Urinary bladder (tissue), 4 donors: Measurements from ENCODE around the gene CDK1. TPM values are rescaled to one million over a fixed set of nuclear protein-coding genes. Genes with fewer than 3 reads are reported as not detected.

Experiments used
- DNase-seq: peaks from one replicate; pipeline ENCODE4 v3.0.0-alpha.2; 2015; ENCODE audit errors: extremely low spot score
- H3K27ac ChIP-seq: one replicate; pipeline ENCODE4 v1.5.1; 2013; ENCODE audit warnings: low read depth, mild to moderate bottlenecking, moderate library complexity
- H3K36me3 ChIP-seq: one replicate; pipeline ENCODE4 v1.6.1; 2013; ENCODE audit warnings: mild to moderate bottlenecking, moderate library complexity; ENCODE audit not compliant: insufficient read depth
- H3K4me1 ChIP-seq: one replicate; pipeline ENCODE4 v1.6.1; 2013; ENCODE audit warnings: mild to moderate bottlenecking, moderate library complexity; ENCODE audit not compliant: insufficient read depth
- H3K4me3 ChIP-seq: one replicate; pipeline ENCODE4 v1.5.1; 2013; ENCODE audit warnings: low read depth, low read length
- WGBS: extraction: QIAGEN DNeasy Blood & Tissue Kit; methylation state at CpG from one replicate; pipeline ENCODE4 v1.1.7; 2013; 5-methylcytosine and 5-hydroxymethylcytosine counted together
- polyA plus RNA-seq: library from polyadenylated mRNA; stranded (reverse); fragments of 200-250 nt; gene quantifications from one replicate; pipeline ENCODE4 v1.2.3, GENCODE V29; 2013
- total RNA-seq: library from RNA; depleted of rRNA; stranded (reverse); fragments of >200 nt; gene quantifications from one replicate; pipeline ENCODE4 v1.2.3, GENCODE V29; 2014
- donor health status: healthy with polysubstance abuse.
- donor health status: healthy.

The CDK1 gene
- total and polyA plus RNA-seq, 2 donors, result 1.9 to 66.8 TPM

DNA sequence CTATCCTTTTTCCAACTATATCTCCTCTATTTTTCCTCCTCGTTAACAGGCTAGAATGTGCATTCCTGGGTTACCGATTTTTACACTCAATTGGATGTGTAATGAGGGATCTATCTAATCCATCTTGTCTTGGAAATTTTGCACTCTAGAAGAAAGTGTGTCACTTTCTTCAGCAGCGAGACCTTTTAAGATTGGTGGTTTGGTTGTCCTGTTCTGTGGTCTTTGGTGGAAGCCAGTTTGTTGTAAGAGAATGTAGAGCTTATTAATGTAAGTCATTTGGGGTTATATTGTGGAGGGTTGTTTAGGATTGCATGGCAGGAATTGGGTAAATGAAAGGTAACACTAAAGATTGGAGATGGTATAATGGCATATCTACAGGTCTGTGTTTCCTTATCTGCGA lies 16.7 kb downstream of the CDK1 start:
- no peak for DNase-seq
- Histone ChIP-seq H3K4me3 (no peak overlapping the region), H3K27ac (no peak overlapping the region), H3K4me1 (no peaks in the 10 kb centered on the region), H3K36me3 (no peaks in the 10 kb centered on the region)
- WGBS, result 96% methylated on average over 4 of the region's 4 CpGs

DNA sequence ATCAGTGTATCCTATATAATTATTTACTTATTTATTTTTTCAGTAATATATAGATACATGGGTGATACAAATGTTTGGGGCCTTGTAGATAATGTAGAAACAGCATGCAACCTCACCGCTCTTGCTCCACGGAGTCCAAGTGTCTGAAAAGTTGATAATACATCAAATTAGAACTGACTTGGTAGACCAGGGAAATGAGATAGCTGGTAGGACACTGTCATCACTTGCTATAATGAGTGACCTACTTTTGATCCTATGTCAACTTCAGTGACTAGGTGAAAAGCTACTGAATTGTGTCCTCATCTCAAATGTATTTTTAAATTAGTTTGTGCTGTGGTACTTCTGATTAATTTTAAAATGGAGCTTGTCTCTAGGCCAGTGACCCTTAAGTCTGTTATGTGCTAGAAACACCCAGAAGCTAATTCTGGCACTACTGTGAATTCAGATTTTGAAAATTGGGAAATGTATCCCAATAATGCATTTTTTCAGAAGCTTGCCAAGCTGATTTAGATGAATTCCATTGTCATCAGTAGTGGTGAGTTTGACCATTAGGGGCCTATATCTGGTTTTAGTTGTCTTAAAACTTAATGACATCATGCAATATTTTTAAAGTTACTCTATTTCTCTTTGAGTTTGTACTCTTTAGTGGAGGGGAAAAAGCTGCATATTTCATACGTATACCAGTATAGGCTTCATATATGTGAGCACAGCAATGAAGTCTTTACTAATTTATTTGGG lies 17.4 kb downstream of the CDK1 start:
- 99% methylated on average over 3 of the region's 3 CpGs for WGBS
- Histone ChIP-seq H3K4me1 (no peaks in the 10 kb centered on the region), H3K36me3 (no peaks in the 10 kb centered on the region), H3K27ac (no peak overlapping the region), H3K4me3 (no peak overlapping the region)
- no peak for DNase-seq

- H3K27ac ChIP-seq, result no peak overlapping the region
- DNase-seq, result no peak
- H3K4me1 ChIP-seq, result no peaks in the 10 kb centered on the region
- no peaks in the 10 kb centered on the region for H3K36me3 ChIP-seq
- WGBS, result 98% methylated on average over 1 of the region's 1 CpG
- no peak overlapping the region for H3K4me3 ChIP-seq
Observed at GRCh38 chr10:60796481-60796880, 18.2 kb downstream of the CDK1 start.

- no peak overlapping the region for H3K4me3 ChIP-seq
- no peak overlapping the region for H3K27ac ChIP-seq
- no peak for DNase-seq
- no peaks in the 10 kb centered on the region for H3K36me3 ChIP-seq
- no peaks in the 10 kb centered on the region for H3K4me1 ChIP-seq
- WGBS, result 66% methylated on average over 6 of the region's 6 CpGs
Observed at GRCh38 chr10:60797200-60797599, 18.9 kb downstream of the CDK1 start.

GRCh38 chr10:60798031-60798430 lies 19.8 kb downstream of the CDK1 start:
- no peak for DNase-seq
- 96% methylated on average over 3 of the region's 3 CpGs for WGBS

GRCh38 chr10:60798870-60799269 lies 20.6 kb downstream of the CDK1 start:
- H3K36me3 ChIP-seq, result no peaks in the 10 kb centered on the region
- DNase-seq, result no peak
- no peak overlapping the region for H3K27ac ChIP-seq
- H3K4me1 ChIP-seq, result no peaks in the 10 kb centered on the region
- no peak overlapping the region for H3K4me3 ChIP-seq
- 74% methylated on average over 4 of the region's 4 CpGs for WGBS

More at GRCh38 chr10:60798031-60798430, 19.8 kb downstream of the CDK1 start:
- Histone ChIP-seq H3K4me3 (no peak overlapping the region), H3K36me3 (no peaks in the 10 kb centered on the region), H3K27ac (no peak overlapping the region), H3K4me1 (no peaks in the 10 kb centered on the region)

DNA sequence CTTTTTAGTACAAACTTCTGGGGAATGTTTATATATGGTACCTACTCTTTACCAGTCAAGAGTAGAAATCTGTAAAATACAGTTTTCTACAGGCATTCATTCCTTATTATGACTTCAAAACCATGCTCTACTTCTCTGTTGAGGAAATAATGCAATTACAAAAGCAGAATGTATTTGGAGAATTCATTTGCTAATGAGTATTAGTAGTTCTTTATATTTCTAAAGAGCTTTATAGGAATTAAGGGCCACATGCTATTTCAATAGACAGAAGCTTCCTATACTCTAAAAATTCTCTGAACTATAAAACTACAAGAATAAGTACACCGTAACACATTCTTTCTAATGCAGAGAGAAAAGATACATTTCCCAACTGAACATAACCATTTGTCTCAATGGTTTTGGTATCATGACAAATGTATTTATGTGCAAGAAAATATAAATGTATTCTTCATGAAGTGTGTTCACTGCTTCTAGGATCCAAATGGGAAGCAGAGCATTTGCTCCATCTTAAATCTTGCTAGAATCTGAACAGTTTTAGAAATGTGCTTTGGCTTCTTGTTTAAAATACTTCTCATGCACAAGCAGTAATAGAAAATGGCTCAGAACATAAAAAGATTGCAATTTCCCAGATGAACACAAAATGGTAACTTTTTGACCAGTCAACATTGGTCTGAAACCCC lies 21.8 kb downstream of the CDK1 start:
- Histone ChIP-seq H3K27ac (no peak overlapping the region), H3K4me1 (no peaks in the 10 kb centered on the region), H3K4me3 (no peak overlapping the region), H3K36me3 (no peaks in the 10 kb centered on the region)
- 99% methylated on average over 1 of the region's 1 CpG for WGBS
- no peak for DNase-seq

DNA sequence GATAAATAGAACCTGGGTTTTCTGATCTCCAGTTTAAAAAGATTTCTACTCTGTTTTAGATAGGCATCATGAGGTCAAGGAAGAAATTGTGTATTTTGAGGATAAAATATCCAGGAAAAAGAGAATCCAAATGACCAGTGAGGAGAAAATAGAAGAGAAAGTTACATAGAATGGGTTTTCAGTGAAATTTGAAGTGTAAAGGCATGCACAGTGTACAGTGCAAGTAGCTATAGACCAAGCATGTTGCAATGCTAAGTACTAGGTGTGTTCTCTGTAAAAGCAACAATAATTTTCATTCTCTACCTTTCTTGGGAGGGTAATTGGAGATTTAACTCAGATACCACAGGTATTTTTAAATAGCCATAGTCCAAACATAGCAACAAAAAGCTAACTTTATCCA lies 22.6 kb downstream of the CDK1 start:
- Histone ChIP-seq H3K36me3 (no peaks in the 10 kb centered on the region), H3K4me3 (no peak overlapping the region), H3K4me1 (no peaks in the 10 kb centered on the region), H3K27ac (no peak overlapping the region)
- DNase-seq, result no peak

DNA sequence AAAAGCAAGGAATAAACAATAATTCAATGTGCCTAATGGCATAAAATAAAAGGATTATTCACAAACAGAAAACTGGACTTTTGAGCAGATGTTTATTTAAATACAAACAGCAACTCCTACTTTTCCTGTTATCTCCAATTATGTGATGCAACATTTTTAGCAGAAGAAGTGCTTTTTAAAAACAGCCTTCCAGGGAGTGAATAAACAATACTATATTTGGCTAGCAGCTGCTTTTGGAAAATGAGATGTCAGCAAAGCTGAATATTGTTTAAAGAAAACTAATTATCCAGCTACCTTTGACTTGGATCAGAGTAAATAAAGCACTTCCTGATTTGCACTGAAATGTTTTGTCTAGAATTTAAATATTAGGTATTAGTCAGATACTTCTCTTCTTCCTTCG lies 23.2 kb downstream of the CDK1 start:
- H3K36me3 ChIP-seq, result no peaks in the 10 kb centered on the region
- WGBS, result 57% methylated on average over 1 of the region's 1 CpG
- H3K27ac ChIP-seq, result no peak overlapping the region
- DNase-seq, result no peak
- no peaks in the 10 kb centered on the region for H3K4me1 ChIP-seq
- no peak overlapping the region for H3K4me3 ChIP-seq

DNA sequence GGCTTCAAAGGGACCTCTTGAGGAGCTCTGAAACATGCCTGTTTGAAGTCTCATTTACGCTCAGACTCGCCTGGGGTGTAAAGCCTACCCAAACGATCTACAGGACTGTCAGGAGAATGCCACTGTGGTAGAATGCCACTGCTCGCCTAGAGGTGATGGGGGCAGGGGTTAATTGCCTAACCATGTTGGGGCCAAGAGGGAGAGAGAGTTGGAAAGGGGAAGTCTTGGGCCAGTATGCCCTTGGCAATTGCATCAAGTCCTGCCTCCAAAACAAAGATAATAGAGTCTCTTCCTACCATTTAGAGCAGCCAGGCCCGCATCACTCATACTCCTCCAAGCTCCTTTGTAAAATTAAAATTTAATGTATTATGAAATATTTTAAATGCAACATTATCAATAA lies 25.2 kb downstream of the CDK1 start:
- DNase-seq, result no peak
- 87% methylated on average over 5 of the region's 5 CpGs for WGBS
- H3K27ac ChIP-seq, result no peak overlapping the region
- no peaks in the 10 kb centered on the region for H3K4me1 ChIP-seq
- H3K36me3 ChIP-seq, result no peaks in the 10 kb centered on the region
- H3K4me3 ChIP-seq, result no peak overlapping the region

DNA sequence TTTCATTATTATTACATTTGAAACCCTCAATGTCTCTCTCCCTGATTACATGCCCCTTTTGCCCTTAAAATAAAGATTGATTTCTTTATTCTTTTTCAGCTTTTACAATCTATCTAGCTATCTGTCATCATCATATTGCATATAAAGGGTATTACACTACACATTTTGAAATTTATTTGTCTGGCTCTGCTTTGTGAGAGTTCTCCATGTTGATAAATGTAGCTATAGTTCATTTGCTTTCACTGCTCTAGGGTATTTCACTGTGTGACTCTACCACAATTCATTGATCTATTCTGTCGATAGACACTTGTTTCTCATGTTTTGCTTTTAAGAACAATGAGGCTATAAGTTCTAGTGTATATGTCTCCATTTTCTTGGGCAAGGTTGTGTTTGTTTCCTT lies 25.6 kb downstream of the CDK1 start:
- 96% methylated on average over 1 of the region's 1 CpG for WGBS
- DNase-seq, result no peak
- Histone ChIP-seq H3K4me3 (no peak overlapping the region), H3K4me1 (no peaks in the 10 kb centered on the region), H3K36me3 (no peaks in the 10 kb centered on the region), H3K27ac (no peak overlapping the region)

- 80% methylated on average over 4 of the region's 4 CpGs for WGBS
- Histone ChIP-seq H3K36me3 (no peaks in the 10 kb centered on the region), H3K4me3 (no peak overlapping the region), H3K4me1 (peaks cover 4% of the 10 kb centered on the region), H3K27ac (no peak overlapping the region)
- DNase-seq, result no peak
Observed at GRCh38 chr10:60806921-60807320, 28.6 kb downstream of the CDK1 start.

GRCh38 chr10:60807499-60807898 lies 29.2 kb downstream of the CDK1 start:
- Histone ChIP-seq H3K4me3 (no peak overlapping the region), H3K4me1 (peaks cover 4% of the 10 kb centered on the region), H3K27ac (no peak overlapping the region), H3K36me3 (no peaks in the 10 kb centered on the region)
- WGBS, result 73% methylated on average over 2 of the region's 2 CpGs
- no peak for DNase-seq

DNA sequence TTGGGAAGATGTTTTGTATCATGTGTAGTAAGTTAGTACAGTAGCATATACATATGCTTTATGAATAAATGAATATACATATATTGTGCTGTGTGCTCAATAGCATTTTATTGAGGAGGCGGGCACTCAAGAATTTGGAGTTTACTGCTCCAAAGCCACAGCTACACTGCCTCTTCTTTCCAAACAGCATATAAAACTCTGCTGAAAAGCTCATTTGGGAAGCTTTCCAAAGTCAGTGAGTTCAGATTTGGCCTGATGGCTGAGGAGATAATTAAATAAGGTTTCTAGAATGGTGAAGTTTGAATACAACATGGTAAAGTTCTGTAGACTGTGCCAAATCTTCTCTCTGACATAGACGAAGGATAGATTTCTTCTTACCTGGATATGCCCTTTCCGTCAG lies 29.8 kb downstream of the CDK1 start:
- Histone ChIP-seq H3K27ac (no peak overlapping the region), H3K4me1 (peaks cover 4% of the 10 kb centered on the region), H3K4me3 (no peak overlapping the region), H3K36me3 (no peaks in the 10 kb centered on the region)
- WGBS, result 35% methylated on average over 3 of the region's 3 CpGs
- no peak for DNase-seq
